T-helper 2 cell treated with Interferon-gamma antibody and Interleukin-4, amounts not matched to agents 100 ng/mL and 5 ng/mL, for 36 hours (primary cell): ENCODE results near the gene MTHFD2L. TPM values are rescaled to one million over a fixed set of nuclear protein-coding genes. Genes with fewer than 3 reads are reported as not detected.

Experiments
- intact Hi-C: fragments of 100-400 bp; cut with micrococcal nuclease; formaldehyde crosslinking; loops from one replicate; pipeline ENCODE4 v1.15.1; 2023
- total RNA-seq: library from RNA; stranded (reverse); gene quantifications from 2 replicates; pipeline ENCODE4 v1.2.3, GENCODE V29; 2022

Gene MTHFD2L
- total RNA-seq, 1 donor from 2014 or later, result 9.1 TPM

DNA sequence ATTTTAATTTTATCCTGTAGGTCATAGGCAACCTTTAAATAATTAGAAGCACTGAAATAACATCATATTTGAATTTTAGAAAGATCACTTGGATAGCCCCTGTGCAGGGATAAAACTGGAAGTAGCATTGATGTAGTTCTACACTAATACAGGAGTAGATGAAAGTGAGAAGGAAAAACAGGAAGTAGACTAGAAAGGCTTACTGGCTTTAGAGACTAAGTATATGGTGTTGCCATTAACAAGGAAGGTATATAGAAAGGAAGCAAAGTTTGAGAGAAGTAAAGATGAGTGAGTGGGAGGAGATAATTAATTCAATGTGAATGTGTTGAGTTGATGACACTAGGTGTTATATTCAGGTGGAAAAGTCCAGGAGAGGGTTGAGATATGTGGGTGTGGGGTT lies 77.2 kb downstream of the MTHFD2L start:
- intact Hi-C loops, result no loop called here

- intact Hi-C loops, result no loop called here
Measured at GRCh38 chr4:74237425-74237966, 79.6 kb downstream of the MTHFD2L start.

GRCh38 chr4:74244049-74244448 lies 86.1 kb downstream of the MTHFD2L start:
- intact Hi-C loops, result no loop called here

- intact Hi-C loops, result no loop called here
Measured at GRCh38 chr4:74252933-74253332, 95.0 kb downstream of the MTHFD2L start.

GRCh38 chr4:74254386-74254785 lies 96.5 kb downstream of the MTHFD2L start:
- intact Hi-C loops, result no loop called here

GRCh38 chr4:74255096-74255495 lies 97.2 kb downstream of the MTHFD2L start:
- intact Hi-C loops, result no loop called here

DNA sequence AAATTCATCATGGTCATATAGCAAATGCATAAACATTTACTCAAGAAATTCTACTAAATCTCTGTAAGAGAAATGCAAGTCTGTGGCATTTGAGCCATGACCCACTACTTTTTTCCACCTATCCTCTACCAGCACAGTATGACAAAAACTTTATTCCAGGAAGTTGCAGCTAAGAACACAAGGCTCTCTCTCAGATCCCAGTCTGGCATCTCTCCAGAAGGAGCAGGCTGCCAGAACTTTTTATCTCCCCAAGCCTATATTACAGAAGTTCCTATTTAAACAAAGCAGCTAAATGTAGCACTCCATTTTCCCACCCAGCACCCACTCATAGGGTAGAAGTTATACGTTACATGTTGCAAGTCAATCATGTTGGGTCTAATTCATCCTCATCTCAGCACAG lies 101.0 kb downstream of the MTHFD2L start:
- intact Hi-C loops, result no loop called here

- intact Hi-C loops, result no loop called here
Measured at GRCh38 chr4:74260036-74260435, 102.1 kb downstream of the MTHFD2L start.

- intact Hi-C loops, result no loop called here
Measured at GRCh38 chr4:74262522-74262921, 104.6 kb downstream of the MTHFD2L start.

DNA sequence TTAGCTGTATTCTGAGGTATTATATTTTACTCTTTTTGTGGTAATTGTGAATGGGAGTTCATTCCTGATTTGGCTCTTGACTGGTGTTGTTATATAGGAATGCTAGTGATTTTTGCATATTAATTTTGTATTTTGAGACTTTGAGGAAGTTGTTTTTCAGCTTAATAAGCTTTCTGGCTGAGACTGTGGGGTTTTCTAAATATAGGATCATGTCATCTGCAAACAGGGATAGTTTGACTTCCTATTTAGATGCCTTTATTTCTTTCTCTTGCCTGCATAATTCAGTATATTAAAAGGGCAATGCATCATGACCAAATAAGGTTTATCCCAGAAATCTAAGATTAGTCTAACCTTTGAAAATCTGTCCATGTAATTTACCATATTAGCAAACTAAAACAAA lies 105.6 kb downstream of the MTHFD2L start:
- intact Hi-C loops, result no loop called here

- intact Hi-C loops, result no loop called here
Measured at GRCh38 chr4:74266081-74266480, 108.2 kb downstream of the MTHFD2L start.

DNA sequence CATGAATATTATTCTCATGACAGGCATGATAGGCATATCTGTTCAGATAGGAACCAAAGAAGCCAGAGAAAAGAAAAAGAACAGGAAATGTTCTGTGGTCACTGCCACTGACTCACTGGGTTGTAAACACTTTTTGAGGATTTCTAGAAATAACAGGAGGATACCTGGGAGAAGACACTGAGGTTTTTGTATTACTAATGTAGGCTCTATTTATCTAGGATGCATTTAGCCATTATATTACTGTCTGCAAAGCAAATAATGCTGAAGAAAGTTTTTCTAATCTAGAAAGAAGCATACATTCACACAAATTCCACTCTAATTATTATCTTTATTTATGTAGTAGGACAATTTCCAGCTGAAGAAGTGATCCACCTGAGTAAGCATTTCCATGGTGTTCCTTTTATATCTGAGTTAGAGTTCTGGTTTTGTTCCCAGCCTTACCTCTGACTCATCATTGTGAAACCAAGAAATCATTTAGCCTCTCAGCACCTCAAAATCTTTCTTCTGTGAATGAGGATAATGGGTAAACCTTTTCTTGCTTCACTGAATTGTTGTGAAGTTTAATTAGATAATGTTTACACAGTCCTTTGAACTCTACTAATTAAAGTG lies 110.2 kb downstream of the MTHFD2L start:
- intact Hi-C loops, result no loop called here

- intact Hi-C loops, result no loop called here
Measured at GRCh38 chr4:74268643-74269042, 110.7 kb downstream of the MTHFD2L start.

DNA sequence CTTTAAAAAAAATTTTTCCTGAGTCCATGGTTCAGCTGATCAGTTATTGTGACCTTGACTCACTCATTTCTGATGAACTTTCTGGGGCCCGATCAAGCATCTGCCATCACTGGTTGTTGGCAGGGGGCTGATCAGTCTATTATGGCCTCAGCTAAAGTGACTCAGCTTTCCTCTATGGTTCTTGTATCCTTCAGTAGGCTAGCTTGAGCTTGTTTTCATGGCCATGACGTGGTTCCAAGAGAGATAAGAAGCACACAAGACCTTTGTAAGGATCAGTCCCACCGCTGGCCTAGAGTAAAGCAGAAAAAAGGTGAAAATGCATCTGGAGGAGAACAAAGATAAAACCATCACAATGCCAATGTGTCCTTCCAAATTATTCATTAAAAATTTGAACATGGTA lies 120.6 kb downstream of the MTHFD2L start:
- intact Hi-C loops, result no loop called here

DNA sequence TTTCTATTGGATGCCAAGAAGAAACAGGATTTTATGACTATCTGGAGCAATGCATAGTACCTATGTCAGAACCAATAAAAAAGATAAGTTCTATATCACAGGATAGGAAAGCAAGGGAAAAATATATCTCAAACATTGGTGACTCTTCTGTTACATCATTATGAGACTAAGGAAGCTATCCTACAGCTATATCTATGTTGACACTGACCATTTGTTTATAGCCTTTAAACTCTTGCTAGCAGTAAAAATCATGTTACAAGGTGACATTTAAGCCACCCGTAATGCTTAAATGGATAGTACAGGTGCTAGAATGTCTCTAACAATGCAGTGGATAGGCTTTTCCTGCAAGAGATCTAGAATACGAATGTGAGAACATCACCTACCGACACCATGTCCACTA lies 121.8 kb downstream of the MTHFD2L start:
- intact Hi-C loops, result no loop called here

- intact Hi-C loops, result no loop called here
Measured at GRCh38 chr4:74282926-74283325, 125.0 kb downstream of the MTHFD2L start.

- intact Hi-C loops, result no loop called here
Measured at GRCh38 chr4:74283614-74284013, 125.7 kb downstream of the MTHFD2L start.

- intact Hi-C loops, result no loop called here
Measured at GRCh38 chr4:74284053-74284452, 126.1 kb downstream of the MTHFD2L start.

- intact Hi-C loops, result no loop called here
Measured at GRCh38 chr4:74287164-74287563, 129.2 kb downstream of the MTHFD2L start.

DNA sequence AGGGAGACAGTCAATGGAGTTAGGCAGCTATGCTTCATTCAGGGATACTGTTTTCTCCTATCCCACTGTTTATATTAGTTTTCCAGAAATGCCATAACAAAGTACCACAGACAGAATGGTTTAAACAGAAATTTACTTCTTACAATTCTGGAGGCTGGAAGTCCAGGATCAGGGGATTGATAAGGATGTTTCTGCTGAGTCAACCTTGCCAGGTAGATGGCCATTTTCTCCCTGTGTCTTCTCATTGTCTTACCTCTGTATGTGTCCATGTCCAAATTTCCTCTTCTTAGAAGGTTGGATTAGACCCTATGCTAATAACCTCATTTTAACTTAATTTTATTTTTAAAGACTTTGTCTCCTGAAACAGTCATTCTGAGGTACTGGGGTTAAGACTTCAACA lies 129.9 kb downstream of the MTHFD2L start:
- intact Hi-C loops, result no loop called here

DNA sequence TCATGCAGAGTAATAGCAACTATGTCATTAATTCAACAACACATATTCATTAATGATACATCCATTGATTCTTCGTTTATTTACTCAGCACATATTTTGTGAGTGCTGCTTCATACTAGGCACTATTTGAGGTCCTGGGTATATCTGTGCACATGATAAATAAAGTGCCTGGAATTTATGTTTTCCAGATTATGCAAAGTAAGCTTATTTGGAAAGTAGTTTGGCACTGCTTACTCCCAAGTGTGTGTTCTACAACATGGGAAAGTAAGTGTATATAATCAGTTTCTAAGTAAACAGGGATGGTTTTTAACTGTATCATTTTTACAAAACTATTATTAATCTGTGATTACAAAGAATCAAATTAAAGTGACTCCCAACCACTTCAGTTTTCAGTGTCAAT lies 133.6 kb downstream of the MTHFD2L start:
- intact Hi-C loops, result no loop called here

GRCh38 chr4:74292111-74292870 lies 134.4 kb downstream of the MTHFD2L start:
- intact Hi-C loops, result no loop called here

- intact Hi-C loops, result no loop called here
Measured at GRCh38 chr4:74293558-74293957, 135.6 kb downstream of the MTHFD2L start.
